ENCODE data around the gene VWCE.

Gene VWCE, protein sequence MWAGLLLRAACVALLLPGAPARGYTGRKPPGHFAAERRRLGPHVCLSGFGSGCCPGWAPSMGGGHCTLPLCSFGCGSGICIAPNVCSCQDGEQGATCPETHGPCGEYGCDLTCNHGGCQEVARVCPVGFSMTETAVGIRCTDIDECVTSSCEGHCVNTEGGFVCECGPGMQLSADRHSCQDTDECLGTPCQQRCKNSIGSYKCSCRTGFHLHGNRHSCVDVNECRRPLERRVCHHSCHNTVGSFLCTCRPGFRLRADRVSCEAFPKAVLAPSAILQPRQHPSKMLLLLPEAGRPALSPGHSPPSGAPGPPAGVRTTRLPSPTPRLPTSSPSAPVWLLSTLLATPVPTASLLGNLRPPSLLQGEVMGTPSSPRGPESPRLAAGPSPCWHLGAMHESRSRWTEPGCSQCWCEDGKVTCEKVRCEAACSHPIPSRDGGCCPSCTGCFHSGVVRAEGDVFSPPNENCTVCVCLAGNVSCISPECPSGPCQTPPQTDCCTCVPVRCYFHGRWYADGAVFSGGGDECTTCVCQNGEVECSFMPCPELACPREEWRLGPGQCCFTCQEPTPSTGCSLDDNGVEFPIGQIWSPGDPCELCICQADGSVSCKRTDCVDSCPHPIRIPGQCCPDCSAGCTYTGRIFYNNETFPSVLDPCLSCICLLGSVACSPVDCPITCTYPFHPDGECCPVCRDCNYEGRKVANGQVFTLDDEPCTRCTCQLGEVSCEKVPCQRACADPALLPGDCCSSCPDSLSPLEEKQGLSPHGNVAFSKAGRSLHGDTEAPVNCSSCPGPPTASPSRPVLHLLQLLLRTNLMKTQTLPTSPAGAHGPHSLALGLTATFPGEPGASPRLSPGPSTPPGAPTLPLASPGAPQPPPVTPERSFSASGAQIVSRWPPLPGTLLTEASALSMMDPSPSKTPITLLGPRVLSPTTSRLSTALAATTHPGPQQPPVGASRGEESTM

DNA sequence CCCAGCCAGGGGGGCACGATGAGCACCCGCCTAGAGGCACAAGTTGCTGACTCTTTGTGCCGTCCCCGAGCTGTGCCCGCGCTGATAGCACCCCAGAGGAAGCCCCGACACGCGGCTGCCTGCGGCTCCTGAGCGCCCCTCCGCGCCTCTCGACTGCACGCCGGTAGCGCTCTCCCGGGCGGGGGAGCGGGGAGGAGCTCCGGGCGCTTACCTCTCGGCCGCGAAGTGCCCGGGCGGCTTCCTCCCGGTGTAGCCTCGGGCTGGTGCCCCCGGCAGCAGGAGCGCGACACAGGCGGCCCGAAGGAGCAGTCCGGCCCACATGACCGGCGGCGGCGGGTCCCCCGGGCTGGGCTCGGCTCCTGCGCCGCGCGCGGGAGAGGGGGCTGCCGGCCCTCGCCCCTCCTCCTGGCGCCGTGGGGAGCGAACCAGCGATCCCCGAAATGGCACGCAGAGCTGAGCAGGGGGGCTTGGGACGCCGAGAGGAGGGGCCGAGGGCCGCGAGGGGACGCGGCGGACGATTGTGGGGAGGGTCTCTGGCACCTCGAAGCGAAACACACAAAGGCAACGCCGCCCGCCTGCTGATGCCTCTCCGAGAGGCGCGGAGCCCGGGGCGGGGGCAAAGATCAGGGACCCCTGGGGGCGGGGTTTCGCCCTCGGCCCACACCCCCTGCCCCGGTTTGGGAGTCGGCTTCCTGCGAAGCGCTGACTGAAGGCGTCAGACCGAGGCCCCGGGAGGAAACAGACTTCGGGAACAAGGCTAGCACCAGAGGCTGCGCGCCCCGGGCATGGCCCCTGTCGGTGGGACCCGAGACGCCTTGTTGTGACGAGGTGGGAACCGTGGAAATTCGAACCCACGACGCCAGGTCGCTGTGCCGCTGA, at the start of gene VWCE:
VWCE (minus strand) TSS at position 600 of the 879 bp plus-strand sequence; CDS start at position 321, 279 bp downstream.
- peak; percentile 72 to 78 for DNase-seq

DNA sequence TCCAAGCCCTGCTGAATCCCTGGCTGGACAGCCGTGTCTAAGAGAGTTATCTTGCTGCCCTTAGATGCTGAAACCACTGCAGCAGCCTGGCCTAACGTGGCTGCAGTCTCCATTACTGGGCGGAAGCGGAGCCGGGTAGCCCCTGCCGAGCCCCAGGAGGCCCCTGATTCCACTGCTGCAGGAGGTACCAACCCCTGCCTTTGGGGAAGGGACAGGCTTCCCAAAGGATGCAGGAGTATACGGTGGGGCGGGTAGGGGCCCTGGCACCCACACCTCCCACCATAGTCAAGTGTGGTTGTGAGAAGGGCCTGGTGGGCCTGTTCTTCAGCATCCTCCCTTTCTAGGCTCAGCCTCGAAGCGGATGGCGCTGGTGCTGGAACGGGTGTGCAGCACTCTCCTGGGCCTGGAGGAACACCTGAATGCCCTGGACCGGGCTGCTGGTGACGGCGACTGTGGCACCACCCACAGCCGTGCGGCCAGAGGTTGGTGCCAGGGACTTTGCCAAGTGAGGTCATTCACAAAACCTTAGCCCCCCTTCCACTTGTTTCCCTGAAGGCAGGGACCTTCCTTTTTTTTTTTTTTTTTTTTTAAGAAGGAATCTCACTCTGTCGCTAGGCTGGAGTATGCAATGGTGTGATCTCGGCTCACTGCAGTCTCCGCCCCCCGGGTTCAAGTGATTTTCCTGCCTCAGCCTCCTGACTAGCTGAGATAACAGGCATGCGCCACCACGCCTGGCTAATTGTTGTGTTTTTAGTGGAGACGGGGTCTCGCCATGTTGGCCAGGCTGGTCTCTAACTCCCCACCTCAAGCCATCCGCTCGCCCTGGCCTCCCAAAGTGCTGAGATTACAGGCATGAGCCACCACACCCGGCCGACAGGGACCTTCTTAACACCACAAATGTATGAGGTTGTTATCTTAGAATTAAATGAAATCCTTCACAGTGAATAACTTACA, 49.0 kb upstream of the VWCE start:
- DNase-seq, result no peak

DNA sequence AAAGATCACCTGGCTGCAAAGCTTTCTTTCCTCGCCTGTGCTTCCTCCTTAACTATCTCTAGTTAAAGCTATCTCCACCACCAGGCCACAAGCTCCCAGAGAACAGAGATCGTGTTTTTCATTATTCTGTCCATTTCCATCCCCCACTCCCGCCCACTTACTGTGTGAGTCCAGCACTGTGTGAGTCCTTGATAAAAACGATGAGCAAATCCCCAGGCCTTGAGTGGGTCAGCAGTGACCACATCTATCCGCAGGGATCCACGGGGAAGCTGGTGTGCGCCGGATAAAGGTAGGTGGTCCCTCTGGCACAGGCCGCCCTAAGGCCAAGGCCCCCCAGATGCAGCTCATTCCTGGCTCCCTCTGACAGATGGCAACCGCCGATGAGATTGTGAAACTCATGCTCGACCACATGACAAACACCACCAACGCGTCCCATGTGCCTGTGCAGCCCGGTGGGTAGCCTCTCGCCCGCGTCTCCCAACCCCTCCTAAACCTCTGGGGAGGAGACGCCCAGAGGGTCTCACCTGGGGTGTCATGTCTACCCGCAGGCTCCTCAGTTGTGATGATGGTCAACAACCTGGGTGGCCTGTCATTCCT, 47.2 kb upstream of the VWCE start:
- DNase-seq, result no peak

DNA sequence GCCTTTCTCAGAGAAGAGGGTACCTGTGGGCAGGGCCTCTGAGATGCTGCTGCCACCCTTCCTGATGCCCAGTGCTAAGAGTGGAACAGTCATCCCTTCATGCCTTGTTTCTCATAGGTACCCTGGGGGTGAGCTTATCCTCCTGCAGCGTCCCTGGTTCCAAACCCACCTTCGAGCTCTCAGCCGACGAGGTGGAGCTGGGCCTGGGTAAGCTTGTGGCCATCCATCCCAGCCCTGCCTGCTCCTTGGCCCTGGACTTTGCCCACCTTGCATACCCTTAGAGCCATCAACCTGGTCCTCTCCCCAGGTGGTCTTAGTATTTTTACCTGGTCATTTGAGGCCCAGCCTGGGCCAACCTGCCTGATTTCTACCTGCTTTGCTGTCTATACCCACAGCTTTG, 46.6 kb upstream of the VWCE start:
- no peak for DNase-seq

DNA sequence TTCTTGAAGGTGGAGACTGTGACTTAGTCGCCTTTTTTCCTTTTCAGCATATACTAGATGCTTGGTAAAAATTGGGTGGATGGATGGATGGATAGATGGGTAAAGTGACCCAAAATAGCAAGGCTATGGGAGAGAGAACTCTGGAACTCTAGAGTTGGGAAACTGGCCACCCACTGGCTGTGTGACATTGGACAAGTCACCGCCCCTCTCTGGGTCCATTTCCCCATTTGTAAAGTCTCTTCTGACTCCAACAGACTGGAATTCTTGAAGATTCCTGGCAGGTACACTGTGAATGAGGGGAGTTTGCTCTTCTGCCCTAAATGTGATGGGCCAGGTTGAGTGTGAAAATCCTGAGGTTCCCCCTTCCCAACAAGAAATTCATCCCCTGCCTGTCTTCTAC, 45.9 kb upstream of the VWCE start:
- no peak for DNase-seq

DNA sequence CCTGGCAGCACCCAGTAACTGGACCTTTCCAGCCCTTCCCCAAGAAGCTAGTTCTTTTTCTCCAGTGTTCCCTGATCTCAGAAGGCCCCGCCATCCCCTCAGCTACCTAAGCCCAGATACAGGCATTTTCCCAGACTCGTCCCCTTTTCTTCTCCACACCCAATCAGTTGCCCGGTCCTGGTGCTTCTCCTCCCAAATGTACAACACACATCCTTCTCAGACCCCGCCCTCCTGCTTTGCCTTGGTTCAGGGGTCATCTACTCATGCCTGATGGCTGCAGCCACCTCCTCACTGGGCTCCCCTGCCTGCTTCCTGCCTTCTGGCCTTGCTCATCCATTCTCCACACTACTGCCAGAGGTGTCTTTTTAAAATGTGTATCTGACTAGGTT, 44.4 kb upstream of the VWCE start:
- no peak for DNase-seq

DNA sequence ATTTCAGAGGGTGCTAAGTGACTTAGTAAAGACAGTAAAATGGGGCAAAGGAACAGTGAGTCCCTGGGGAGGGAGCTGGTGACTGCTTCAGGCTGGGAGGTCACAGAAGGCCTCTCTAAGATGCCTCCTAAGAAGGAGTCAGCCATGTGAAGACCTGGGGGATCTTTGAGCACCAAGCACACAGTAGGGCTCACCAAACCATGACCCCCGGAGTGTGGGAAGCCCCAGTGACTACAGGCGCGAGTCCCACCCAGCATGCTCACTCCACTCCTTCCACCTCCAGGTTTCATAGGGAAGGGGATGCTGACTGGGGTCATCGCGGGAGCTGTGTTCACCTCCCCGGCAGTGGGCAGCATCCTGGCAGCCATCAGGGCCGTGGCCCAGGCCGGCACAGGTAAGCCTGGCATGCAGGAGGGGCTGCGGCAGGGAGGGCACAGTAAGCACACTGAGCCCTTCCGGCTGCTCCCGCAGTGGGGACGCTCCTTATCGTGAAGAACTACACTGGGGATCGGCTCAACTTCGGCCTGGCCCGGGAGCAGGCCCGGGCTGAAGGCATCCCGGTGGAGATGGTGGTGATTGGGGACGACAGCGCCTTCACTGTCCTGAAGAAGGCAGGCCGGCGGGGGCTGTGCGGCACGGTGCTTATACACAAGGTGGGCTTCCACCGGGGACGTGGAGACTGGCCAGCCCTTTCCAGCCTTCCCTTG, 43.8 kb upstream of the VWCE start:
- DNase-seq, result no peak

DNA sequence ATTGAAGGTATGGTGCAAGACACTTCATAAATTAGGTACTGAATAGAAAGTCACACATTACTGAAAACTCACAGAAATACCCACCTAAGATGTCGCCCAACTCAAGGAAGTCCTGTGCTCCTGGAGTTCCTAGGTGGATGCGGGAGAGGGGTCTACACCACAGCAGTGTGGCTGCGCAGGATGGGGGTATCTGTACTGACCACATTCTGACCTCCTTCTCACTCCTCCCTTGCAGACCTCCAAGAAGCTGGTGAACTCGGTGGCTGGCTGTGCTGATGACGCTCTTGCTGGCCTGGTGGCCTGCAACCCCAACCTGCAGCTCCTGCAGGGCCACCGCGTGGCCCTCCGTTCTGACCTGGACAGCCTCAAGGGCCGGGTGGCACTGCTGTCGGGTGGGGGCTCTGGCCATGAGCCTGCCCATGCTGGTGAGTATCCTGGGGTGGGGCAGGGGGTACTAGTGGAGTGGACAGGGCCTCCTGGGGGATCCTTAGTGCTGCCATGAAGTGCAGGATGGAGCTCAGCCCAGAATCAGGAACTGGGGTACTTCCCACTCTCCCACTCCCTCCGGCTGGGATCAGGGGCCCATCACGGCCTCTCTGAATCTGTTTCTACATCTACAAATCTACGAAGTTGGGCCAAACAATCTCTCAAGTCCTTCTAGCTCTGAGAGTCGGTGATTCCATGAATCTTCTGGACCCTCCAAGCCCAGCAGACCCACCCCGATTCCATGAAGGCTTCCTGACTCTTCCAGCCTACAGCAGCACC, 42.8 kb upstream of the VWCE start:
- DNase-seq, result no peak

DNA sequence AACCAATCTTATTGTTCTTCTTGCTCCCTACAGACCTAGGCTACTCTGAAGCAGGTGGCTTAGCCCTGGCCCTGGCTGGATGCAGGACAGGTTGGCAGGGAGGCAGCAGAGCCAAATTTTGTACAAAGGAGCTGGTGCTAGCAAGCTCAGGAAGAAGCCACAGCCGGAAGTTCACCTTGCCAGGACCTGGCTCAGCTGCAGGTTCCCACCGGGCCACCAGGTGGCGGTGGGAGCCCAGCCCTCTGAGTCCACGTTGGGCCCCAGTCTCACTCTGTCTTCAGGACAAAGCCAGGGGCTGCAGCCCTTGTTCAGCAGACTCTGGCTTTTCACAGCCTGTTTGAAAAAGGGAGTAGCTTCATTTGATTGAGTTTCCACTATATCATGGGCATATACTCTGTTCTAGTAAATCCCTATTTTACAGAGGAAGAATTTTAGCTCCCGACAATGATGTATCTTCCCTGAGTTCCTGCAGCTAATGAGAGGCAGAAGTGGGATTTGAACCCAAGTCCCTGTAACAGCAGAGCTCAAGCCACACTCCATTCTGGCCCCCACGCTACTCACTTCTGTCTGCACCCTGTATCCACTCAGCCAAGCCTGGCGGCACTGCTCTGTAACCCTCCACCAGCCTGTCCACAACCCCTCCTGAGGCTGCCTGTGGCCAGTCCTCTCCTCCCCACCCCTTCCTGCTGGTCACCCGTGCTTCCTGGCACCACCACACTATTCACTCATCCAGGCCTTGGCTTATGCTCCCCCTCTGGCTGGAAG, 41.2 kb upstream of the VWCE start:
- peak; percentile 80 to 85 for DNase-seq

DNA sequence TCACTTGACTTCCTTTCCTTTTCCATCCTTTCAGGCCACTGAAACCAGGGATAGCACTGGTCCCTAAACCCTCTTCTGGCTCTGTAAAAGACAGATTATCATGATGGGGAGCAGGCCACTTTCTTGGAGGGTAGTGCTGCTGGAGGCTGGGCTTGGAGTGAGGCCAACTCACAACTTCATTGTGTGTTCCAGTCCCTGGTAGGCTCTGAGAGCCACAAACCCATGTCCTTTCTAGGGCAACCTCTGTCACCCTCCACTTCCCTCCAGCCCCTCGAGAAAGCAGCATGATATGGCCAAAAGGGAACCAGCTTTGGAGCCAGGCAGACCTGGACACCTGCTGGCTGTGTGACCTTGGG, 40.2 kb upstream of the VWCE start:
- DNase-seq, result no peak

DNA sequence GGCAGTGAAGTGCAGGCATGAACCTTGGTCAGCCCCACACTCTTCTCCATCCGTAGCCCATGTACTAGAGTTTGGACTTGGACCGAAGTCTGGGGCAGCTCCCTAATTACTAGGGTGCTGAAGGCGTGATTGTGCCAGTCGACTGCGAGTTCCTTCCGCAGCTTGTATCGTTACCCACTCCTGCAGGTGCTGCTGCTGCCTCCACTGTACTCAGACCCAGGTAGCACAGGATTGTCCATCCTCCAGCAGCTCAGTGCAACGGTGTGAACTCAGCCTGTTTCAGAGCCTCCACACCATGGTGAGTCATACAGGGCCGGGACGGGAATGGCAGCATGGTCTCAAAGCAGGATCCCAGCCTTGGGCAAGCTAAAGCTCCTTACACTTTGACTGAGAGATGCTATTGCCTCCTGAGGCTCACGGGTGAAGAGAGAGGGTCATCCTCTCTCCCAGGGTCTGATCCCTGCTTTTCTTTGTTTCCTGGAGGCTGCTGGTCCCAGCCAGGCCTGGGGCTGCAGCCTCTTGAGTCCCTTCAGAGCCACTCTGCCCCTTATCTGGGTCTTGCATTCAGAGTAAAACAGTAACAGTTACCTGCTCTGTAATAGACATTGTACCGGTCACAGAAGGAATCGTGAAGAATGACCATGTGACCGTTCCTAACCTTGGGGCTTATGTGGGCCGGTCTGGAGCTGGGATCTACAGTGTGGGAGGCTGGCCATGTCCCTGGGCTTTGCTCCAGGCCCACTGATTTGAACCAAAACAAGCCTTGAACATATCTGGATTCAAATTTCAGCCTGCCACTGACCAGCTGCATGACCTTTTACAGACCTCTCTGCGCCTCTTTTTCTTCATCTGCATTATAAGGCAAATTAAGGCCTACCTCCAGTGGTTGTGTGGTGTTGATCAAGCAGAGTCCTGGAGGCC, 39.6 kb upstream of the VWCE start:
- DNase-seq, result peak in 1 of 2 experiments; percentile 17

DNA sequence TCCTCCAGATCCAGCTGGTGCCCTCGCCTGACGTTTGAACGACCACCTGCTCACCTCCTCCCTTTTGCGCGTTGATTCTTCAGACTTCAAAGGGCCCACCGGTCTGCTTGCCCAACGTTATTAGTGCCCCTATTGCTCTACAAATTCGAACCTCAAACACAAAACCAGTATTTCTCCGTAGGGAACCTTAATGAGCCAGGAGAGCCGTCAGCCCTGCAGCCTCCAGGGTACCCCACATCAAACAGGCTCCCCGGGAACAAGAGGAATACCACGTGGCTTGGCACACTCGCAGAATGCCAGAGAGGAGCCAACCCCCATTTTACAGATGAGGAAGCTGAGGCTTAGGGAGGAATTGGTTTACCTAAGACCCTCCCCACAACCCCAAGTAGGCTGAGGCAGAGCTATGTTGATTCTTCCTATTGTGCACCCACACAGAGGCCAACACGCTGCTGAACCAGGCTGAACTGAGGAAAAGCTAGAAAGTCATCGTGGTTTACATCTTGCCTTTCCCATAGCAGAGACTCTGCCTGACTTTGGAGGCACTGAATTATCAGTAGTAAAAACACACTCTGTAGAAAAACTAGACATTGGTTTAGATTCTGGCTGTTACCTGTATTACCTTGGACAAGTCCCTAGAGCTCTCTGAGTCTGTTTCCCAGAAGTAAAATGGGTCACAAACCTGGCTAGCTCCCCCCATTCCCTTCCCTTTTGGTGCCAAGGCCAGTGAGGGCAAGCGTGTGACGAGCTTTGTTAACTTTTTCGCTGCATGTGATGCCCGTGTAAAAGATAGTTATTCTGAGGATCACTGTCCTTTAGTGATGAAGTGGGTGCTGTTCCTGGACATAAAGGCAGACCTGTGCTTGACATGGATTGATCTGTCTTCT, 38.7 kb upstream of the VWCE start:
- peak; percentile 34 to 36 for DNase-seq

DNA sequence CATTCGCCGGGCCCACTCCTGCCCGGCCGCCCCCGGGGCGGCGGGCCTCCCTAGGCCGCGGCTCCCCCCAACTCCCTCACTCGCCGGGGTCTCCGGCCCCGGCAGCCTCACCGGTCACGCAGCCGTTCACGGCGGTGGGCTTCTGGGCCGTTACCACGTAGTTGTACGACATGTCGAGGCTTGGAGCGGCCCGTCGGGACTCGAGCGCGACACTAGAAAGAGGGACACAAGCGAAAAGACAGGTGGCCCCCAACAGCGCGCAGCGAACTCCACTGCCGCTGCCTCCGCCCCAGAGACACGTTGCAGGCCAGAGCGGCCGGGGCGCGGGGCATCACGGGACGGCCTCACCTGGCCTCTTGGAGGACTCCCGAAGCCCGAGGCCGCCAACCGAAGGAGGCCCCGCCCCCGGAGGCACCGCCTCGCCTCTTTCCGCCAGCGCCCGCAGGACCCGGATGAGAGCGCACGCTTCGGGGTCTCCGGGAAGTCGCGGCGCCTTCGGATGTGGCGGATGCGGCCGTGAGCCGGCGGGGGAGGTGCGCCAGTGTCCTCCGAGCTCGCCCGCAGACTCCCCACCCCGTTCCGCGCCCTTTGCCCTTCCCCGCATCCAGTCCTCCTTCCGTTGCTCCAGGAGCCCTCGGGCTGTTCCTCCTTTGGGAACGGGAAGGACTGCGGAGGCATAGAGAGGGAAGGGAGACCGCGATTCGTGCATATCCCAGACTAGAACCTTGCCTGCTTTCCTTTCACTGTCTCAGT, 37.9 kb upstream of the VWCE start, which contains the start of the genes DDB1 and TKFC:
DDB1 (minus strand) TSS at position 309 of the 753 bp plus-strand sequence; CDS start at position 172, 137 bp downstream.
TKFC (plus strand) TSS at position 432 of the 753 bp plus-strand sequence. CDS start 1,501 bp downstream, outside the sequence.
- peak; percentile 98 for DNase-seq

DNA sequence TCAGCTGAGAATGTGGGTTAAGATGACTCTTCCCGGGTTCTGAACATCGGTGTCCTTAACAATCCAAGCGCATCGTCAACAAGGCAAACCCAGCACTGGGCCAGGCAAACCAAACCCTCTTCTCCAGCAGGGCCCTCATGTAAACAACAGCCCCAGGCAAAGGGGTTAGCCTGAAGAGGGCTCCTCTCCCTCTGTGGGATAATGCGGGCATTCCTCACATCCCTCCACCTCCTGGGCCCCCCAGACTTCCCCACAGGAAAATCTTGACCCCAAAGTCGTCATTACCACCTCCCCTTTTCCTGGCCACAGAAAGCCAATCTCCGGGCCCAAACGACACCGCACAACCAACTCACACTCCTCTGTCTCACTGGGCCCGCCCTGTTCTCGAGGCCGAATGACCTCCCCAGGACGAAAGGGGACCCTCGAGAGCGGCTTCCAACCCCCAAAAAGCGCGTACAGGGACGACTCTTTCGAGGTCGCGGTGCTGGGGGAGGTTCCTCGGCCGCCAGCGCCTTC, 37.2 kb upstream of the VWCE start:
- peak; percentile 8 to 17 for DNase-seq

DNA sequence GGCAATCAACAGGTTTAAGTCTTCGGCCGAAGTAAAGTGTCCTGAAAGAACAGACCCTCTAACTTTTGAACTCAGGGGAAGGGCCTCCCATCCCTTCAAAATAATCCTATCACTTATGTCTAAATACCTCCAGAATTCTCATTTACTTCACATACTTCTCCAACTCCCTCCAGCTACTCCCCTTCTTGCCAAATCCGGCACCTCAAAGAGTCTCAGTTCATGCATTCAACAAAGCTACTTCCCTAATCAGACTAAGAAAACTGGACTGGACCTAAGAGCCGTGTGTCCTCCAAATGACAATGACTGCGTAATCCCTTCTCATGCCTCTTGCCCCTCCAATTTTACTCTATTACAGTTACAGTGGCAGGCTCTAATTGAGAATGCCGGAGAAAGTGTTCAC, 36.5 kb upstream of the VWCE start:
- no peak for DNase-seq
